HG03457 (cell line): Measurements from ENCODE around the gene EBF3.

Experiments used
- ATAC-seq: cut with Tn5 transposase; IDR thresholded peaks from one replicate; pipeline ENCODE4 v1.9.1; 2021; ENCODE audit warnings: moderate number of reproducible peaks; ENCODE audit not compliant: unreplicated experiment

The EBF3 gene

GRCh38 chr10:129894698-129895097 lies 69.4 kb downstream of the EBF3 start:
- no peak for ATAC-seq

- ATAC-seq: no peak
Observed at GRCh38 chr10:129893104-129894089, 70.7 kb downstream of the EBF3 start.

- ATAC-seq: no peak
Observed at GRCh38 chr10:129892548-129893052, 71.5 kb downstream of the EBF3 start.

- ATAC-seq: no peak
Observed at GRCh38 chr10:129891806-129892205, 72.3 kb downstream of the EBF3 start.

GRCh38 chr10:129890170-129890569 lies 73.9 kb downstream of the EBF3 start:
- no peak for ATAC-seq

- no peak for ATAC-seq
Observed at GRCh38 chr10:129888784-129889616, 75.1 kb downstream of the EBF3 start.

- no peak for ATAC-seq
Observed at GRCh38 chr10:129887986-129888783, 75.9 kb downstream of the EBF3 start.

- no peak for ATAC-seq
Observed at GRCh38 chr10:129887381-129887905, 76.6 kb downstream of the EBF3 start.

GRCh38 chr10:129886263-129886662 lies 77.8 kb downstream of the EBF3 start:
- no peak for ATAC-seq

GRCh38 chr10:129885526-129885925 lies 78.5 kb downstream of the EBF3 start:
- no peak for ATAC-seq

- no peak for ATAC-seq
Observed at GRCh38 chr10:129884398-129885078, 79.5 kb downstream of the EBF3 start.

- no peak for ATAC-seq
Observed at GRCh38 chr10:129883626-129884397, 80.3 kb downstream of the EBF3 start.

GRCh38 chr10:129883029-129883428 lies 81.0 kb downstream of the EBF3 start:
- no peak for ATAC-seq

GRCh38 chr10:129882291-129883010 lies 81.6 kb downstream of the EBF3 start:
- ATAC-seq: no peak

- ATAC-seq: no peak
Observed at GRCh38 chr10:129881641-129882040, 82.4 kb downstream of the EBF3 start.

GRCh38 chr10:129880191-129880870 lies 83.7 kb downstream of the EBF3 start:
- ATAC-seq: no peak

GRCh38 chr10:129879655-129880054 lies 84.4 kb downstream of the EBF3 start:
- no peak for ATAC-seq

GRCh38 chr10:129878835-129879234 lies 85.2 kb downstream of the EBF3 start:
- no peak for ATAC-seq
